GM21528 (cell line): ENCODE results near the gene TBC1D9.

Experiments
- ATAC-seq: cut with Tn5 transposase; IDR thresholded peaks from one replicate; pipeline ENCODE4 v1.9.1; 2021; ENCODE audit warnings: mild to moderate bottlenecking, moderate library complexity; ENCODE audit not compliant: unreplicated experiment, low FRiP score

TBC1D9 gene

GRCh38 chr4:140726776-140727500, 29.2 kb downstream of the TBC1D9 start:
- no peak for ATAC-seq

GRCh38 chr4:140725556-140725955, 30.6 kb downstream of the TBC1D9 start:
- no peak for ATAC-seq

DNA sequence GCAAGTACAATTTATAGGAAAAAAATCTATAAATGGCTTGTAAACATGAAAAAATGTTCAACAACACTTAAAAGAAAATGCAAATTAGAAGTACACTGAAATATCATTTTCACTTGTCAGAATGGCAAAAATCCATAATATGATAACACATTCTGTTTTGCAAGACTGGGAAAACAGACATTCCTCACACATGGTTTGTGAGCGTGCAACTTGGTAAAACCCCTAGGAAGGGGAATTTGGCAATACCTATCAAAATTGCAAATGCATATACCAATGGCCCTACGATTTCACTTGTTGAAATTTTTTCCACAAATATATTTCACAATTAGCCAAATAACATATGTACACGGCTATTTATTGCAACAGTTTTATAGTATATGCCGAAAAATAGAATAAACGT, 31.4 kb downstream of the TBC1D9 start:
- no peak for ATAC-seq

DNA sequence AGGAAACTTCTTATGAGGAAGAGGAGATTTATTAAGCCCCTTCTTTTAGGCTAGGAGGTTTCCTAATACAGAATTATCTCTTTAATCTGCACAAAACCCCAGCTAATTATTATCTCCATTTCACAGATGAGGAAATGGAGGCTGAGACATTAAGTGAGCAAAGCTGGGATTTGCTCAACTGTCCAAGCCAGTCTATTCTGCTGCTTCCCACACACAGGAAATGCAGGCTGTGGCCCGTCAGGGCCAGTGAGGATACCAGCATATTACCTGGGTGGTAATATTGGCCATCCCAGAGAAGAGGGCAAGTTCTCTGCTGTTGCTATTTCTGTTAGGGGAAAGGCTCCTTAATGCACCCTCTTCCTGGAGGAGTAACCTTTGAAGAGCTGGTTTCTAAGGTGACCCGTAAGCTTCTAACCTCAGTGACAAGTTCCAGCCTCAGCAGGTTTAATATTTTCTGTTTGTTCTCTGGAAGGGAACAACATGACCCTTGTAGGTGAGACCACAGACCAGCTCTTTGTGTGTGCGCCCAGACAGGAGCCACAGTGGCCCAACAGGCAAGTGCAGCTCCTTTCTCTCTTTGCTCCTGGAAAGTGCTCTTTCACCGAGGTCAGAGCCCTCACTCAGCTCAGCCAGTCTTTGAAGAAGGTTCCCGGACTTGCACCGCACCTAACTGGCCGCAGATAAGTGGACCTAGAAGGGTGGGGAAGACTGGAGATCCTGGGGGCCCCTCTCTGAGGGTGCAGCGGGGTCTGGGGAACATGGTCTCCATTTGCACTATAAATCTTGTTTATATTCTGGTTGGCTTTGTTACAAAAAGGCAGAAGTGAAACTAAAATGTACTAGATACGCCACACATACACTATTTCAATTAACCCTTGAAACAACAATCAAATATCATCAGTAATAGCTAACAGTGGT, 35.5 kb downstream of the TBC1D9 start:
- peak; percentile 53 for ATAC-seq

GRCh38 chr4:140719686-140720085, 36.5 kb downstream of the TBC1D9 start:
- peak; percentile 49 for ATAC-seq

GRCh38 chr4:140719022-140719421, 37.2 kb downstream of the TBC1D9 start:
- no peak for ATAC-seq

GRCh38 chr4:140718241-140718952, 37.8 kb downstream of the TBC1D9 start:
- ATAC-seq: no peak

GRCh38 chr4:140717313-140717712, 38.9 kb downstream of the TBC1D9 start:
- ATAC-seq: no peak

GRCh38 chr4:140715119-140715518, 41.1 kb downstream of the TBC1D9 start:
- no peak for ATAC-seq

- no peak for ATAC-seq
Measured at GRCh38 chr4:140711910-140712309, 44.3 kb downstream of the TBC1D9 start.

GRCh38 chr4:140710908-140711622, 45.1 kb downstream of the TBC1D9 start:
- ATAC-seq: no peak

GRCh38 chr4:140707325-140707724, 48.9 kb downstream of the TBC1D9 start:
- no peak for ATAC-seq

DNA sequence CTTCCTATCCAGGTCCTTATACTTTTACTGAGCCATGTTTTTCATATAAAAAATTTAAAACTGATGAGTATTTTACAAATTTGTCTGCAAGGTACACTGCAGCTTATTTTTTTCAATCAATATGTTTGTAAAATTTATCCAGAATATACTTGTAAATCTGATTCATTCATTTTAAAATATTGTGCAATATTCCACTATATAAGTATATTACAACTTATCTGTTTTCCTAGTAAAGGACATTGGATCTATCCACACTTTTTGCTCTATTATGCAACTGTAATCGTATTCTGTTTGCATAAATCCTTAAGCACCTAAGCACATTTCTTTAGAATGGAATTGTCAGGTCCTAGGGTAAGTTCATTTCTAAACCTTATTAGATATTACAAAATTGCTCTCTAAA, 49.5 kb downstream of the TBC1D9 start:
- no peak for ATAC-seq

DNA sequence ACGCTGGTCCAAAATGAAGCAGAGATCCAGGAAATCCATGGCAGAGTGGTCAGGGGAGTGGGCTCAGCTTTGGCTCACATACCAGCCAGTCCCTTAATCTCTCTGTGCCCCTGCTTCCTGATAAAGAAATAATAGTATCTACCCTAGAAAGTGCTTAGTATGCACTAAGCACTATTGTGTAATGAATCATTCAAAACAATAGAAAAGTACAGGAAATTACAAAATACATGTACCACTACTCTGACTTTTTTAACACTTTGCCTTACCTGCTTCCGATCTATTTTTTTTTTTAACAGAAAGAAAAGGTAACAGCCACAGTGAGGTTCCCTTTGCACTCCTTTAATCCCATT, 49.9 kb downstream of the TBC1D9 start:
- no peak for ATAC-seq

DNA sequence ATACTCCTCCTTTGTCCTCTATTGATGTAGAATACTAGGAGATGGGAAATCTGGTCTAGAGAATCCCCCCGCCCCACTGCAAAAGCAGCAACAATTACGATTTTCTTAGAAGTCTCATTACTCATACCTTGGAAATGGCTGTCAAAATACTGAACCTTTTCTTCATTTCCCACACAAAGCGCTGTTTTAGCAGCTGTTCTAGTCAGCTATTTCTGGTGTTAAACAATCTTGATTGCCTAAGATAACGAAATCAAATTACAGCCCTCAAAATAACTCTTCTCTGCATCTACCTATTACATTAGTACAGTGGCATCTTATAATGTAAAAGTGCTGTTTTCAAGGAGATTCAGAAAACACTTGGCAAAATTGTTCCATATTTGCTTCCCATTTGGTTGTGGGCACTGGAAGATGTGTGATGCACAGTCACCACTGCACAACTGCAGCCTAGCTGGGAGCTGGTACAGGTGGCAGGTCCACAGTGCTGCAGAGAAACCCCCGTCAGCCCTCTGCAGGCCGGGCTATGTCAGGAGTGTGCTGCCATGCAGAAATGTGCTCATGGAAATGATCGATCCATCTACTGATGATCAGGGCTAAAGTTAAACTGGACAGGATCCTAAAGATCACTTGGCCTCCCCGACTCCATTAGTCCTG, 50.4 kb downstream of the TBC1D9 start:
- ATAC-seq: no peak

DNA sequence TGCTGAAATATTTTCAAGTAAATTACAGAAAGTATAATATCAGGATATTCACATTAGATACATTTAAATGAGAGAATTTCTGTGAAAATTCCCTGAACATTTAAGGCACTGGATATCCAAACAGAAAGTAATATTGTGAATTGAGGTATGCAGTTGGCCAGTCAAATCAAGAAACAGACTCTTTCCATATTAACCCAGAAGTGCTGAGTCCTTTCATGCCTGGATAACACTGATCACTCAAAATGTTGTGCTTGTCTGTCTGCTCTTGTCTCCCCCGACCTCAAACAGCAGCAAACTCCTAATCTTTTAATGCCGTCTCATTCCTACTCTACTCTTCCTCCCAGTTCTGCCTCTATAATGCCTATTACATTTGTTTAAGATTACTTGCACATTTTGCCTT, 51.2 kb downstream of the TBC1D9 start:
- peak; percentile 59 for ATAC-seq

- no peak for ATAC-seq
Measured at GRCh38 chr4:140704392-140704960, 51.7 kb downstream of the TBC1D9 start.

GRCh38 chr4:140703463-140703862, 52.7 kb downstream of the TBC1D9 start:
- no peak for ATAC-seq

GRCh38 chr4:140702096-140702757, 54.0 kb downstream of the TBC1D9 start:
- ATAC-seq: no peak
